DMS 273 treated with DMSO at 0.1 percent for 48 hours (cell line): ENCODE results near the gene TESK1.

Experiments
- DNase-seq: peaks from one replicate; lab custom pipeline; 2025; lab: John Stamatoyannopoulos, UW

TESK1 gene, protein sequence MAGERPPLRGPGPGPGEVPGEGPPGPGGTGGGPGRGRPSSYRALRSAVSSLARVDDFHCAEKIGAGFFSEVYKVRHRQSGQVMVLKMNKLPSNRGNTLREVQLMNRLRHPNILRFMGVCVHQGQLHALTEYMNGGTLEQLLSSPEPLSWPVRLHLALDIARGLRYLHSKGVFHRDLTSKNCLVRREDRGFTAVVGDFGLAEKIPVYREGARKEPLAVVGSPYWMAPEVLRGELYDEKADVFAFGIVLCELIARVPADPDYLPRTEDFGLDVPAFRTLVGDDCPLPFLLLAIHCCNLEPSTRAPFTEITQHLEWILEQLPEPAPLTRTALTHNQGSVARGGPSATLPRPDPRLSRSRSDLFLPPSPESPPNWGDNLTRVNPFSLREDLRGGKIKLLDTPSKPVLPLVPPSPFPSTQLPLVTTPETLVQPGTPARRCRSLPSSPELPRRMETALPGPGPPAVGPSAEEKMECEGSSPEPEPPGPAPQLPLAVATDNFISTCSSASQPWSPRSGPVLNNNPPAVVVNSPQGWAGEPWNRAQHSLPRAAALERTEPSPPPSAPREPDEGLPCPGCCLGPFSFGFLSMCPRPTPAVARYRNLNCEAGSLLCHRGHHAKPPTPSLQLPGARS

GRCh38 chr9:35604578-35605350, at the start of gene TESK1:
TESK1 (plus strand) TSS chr9:35605262; CDS start chr9:35605620, 358 bp downstream.
- DNase-seq, result no peak

DNA sequence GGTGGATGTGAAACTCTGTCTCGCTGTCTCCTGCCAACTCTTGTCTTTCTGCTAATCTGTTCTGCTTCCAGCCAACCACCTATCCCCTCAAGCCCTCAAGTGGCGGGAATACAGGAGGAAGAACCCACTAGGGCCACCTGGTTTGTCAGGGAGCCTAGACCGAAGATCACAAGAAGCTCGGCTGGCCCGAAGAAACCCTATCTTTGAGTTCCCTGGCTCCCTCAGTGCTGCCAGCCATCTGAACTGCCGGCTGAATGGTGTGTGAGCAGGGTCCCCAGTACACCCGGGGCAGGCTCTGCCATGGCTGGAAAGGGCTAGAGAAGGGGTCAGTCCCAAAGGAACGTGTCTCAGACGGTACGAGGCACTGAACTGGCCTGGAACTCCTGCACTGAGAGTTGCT, 49.2 kb upstream of the TESK1 start:
- DNase-seq, result no peak

- no peak for DNase-seq
Measured at GRCh38 chr9:35556776-35557175, 48.3 kb upstream of the TESK1 start.

DNA sequence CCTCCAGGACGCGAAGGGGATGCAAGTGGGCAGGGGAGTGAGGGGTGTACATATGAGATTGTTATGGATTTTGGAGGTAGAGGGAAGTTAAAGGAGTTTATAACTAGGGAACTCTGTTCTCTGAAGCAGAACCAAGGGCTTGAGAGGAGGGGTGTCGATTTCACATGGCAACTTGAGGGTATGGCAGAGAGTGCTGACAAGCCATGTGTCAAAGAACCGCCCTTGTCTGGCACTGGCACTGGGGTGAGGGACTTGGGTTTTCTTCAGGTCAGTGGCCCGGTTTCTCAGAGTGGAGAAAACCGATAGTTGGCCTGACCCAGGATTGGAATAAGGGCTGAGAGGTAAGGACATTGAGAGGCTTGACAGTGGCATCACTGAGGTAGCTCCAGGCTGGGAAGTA, 47.7 kb upstream of the TESK1 start:
- no peak for DNase-seq

DNA sequence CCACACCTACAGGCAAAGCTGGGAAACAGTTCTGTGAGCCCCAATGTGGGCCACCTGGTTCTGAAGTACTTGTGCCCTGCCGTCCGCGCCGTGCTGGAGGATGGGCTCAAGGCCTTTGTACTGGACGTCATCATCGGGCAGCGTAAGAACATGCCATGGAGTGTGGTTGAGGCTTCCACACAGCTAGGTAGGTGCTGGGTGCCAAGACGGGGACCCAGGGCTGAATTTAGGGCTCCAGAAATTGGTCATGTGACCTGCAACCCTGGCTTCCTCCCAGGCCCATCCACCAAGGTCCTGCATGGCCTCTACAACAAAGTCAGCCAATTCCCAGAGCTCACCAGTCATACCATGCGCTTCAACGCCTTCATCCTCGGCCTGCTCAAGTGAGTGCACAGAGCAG, 46.9 kb upstream of the TESK1 start:
- no peak for DNase-seq

DNA sequence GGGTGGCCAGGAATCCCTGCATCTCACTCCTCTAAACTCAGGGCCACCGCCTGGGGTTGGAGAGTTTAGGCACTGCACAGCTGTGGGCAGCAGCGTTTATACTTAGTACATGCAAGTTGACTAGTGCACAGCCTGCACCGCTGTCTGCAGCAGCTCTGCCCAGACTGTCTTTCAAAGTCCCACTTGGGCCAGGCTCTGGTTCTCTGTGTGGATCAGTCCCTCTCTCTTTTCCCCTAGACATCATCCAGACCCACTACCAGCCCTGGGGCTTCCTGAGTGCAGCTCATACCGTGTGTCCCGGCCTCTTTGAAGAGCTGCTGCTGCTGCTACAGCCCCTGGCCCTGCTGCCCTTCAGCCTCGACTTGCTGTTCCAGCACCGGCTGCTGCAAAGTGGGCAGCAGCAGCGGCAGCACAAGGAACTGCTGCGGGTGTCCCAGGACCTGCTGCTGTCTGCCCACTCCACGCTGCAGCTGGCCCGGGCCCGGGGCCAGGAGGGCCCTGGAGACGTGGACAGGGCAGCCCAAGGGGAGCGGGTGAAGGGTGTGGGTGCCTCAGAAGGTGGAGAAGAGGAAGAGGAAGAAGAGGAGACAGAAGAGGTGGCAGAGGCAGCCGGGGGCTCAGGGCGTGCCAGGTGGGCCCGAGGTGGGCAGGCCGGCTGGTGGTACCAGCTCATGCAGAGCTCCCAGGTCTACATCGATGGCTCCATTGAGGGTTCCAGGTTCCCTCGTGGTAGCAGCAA, 45.1 kb upstream of the TESK1 start:
- no peak for DNase-seq

DNA sequence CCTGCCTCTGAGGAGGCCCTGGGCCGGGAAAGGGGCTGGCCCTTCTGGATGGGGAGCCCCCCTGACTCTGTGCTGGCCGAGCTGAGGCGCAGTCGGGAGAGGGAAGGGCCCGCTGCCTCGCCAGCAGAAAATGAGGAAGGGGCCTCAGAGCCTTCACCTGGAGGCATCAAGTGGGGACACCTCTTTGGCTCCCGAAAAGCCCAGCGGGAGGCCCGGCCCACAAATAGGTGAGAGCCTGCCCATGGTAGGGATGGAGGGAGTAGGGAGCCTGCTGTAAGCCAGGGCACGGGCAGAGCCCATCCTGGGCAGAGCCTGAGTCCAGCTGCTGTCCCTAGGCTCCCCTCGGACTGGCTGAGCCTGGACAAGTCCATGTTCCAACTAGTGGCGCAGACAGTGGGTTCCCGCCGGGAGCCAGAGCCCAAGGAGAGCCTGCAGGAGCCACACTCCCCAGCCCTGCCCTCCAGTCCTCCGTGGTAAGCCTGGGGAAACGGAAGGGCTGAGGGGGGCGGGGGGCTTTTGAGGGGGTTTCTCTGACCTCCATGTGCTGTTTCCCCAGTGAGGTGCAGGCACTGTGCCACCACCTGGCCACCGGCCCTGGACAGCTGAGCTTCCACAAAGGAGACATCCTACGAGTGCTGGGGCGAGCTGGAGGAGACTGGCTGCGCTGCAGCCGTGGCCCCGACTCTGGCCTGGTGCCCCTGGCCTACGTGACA, 44.3 kb upstream of the TESK1 start:
- no peak for DNase-seq

DNA sequence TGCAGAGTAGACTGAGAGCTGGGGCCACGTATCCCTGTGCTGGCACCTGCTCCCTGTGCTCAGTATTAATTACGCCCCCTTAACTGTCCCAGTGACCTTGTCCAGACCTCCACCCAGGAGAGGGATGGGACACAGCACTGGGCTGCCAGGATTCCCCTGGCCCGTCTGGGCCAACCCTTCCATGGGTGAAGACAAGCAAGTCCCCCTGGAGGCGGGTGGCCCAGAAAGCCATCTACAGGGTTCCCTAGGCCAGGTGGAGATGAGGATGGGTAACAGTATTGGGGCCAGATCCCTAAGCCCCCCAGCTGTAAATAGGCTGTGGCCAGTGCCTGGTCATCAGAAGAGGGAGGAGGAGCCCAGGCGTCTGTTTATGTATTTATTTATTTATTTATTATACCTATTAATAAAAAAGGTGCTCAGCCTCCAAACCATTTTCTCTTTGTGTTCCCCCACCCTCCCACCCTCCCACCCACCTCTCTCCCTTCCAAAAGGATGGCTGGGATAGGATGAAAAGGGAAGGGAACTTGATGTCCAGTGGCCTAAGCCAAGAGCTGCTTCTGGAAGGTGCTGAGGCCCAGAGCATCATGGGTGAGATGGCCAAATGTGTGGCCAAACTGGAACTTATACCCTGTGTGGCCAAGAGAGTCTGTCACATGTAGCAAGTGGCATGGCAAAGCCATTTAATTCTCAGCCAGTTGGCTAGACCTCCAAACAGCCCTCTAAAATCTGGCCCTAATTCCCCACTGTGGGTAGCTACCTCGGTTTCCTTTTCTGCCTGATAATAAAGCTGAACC, 43.4 kb upstream of the TESK1 start:
- DNase-seq, result no peak

- DNase-seq, result no peak
Measured at GRCh38 chr9:35562895-35563780, 41.9 kb upstream of the TESK1 start.

DNA sequence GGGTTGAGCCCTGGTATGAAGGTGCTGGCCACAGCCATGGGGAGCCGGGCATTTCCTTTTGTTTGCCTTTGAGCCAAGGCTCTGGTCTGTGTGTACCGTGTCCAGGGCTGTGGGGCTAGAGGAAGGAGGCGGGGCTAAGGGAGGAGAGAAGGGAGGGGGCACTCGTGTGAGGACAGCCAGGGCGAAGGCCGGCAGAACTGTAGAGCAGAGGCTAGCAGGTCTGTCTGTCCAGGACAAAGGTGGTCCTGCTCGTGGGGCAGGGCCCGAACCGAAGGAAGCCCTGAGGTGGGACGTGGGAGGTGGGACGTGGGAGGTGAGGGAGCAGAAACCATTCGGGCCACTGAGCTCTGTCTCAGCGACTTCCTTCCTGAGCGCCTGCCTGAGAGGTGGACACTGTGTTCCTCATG, 41.3 kb upstream of the TESK1 start:
- DNase-seq, result no peak

DNA sequence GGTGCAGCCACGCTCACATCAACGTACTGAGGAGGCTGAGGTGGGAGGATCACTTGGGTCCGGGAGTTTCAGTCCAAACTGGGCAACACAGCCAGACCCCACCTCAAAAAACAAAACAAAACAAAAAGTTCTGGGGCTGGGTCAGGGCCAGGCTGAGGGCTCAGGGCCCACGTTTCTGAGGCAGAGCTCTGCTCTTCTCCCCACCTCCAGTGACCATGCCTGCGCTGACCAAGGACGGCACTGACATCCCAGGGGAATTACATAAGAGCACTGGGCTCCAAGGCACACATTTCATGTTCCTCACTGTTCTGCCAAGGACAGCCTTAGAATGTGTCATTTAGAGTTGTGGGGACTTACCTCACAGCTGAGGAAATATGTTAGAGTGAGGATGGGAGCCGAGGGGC, 40.4 kb upstream of the TESK1 start:
- no peak for DNase-seq

DNA sequence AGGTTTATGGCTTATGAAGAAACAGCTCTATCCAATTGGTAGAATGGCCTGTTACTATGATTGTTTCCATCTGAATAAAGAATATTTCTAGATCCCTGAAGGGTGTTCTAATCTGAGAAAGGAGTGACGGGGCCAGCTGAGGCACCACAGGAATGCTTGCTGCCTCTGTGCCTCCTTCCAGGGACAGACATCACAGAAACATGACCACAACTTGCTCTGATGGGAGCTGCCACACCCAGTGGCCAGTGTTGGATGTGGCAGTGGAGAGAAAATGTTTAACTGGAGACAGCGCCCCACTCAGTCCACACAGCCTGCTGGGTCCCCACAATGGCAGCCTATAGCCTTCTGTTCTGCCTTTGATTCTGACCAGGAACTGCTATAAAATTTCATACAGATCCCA, 38.6 kb upstream of the TESK1 start:
- no peak for DNase-seq

DNA sequence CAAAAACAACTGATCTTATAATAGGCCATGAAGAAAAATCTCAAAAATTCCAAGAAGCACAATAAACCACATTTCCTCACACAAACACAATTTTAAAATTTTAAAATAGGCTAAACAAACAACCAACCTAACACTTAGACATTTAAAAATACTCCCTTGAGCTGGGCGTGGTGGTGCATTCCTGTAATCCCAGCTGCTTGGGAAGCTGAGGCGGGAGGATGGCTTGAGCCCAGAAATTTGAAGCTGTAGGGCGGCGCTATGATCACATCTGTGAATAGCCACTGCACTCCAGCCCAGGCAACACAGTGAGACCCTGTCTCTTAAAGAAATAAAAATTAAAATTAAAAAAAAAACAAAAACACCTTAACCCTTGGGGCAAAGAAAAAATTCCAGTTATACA, 36.9 kb upstream of the TESK1 start:
- DNase-seq, result no peak

- DNase-seq, result no peak
Measured at GRCh38 chr9:35569206-35569605, 35.9 kb upstream of the TESK1 start.

DNA sequence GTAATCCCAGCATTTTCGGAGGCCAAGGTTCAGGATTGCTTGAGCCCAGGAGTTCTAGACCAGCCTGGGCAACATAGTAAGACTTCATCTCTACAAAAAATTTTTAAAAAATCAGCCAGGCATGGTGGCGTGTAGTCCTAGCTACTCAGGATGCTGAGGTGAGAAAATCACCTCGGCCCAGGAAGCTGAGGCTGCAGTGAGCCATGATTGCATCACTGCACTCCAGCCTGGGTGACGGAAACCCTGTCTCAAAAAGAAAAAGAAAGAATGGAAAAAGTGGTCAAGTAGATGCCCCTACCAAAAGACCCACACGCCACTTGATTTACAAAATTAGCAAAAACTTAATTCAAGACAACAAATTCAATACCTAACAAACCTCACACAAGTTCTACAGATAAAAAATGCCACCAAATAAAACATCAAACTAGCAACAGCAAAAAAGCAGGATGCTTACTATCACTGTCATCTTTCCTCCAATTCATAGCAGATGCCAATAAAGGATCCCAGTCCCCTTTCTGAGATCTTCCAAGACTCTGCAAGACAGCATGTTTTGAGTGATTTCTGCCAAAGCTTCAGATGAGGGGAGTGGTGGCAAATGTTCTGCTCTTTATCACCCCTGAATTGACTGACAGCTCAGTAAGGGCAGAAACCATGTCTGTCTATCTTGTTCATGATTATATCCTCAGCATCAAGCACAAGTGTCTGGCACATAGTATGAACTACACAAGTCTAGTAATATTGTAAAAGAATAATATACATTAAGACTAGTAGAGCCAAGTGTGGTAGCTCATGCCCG, 34.2 kb upstream of the TESK1 start:
- DNase-seq, result no peak

- no peak for DNase-seq
Measured at GRCh38 chr9:35574578-35575122, 30.4 kb upstream of the TESK1 start.

DNA sequence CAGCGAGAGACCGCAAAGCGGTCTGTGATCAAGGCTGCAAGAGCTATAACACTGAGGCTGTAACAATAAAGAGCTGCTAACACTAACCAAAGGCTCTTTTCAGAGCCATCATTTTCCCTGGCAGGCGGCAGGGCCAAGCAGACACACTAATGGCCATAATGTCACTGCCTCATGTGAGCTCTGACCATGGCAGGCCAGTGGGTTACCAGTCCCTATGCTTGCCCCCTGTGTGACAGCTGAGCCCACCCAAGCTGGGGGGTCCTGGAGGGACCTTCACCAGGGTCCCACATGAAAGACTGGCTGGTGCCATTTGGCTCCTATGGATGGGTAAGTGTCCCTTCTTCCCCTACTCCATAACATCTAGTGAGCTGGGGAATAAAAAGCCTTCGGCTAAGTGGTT, 29.6 kb upstream of the TESK1 start:
- no peak for DNase-seq

- no peak for DNase-seq
Measured at GRCh38 chr9:35577486-35577885, 27.6 kb upstream of the TESK1 start.

GRCh38 chr9:35579130-35579529, 25.9 kb upstream of the TESK1 start:
- no peak for DNase-seq
